Esophagus squamous epithelium (tissue), 4 donors: ENCODE measurements around the gene SIGLEC12.

ENCODE experiments used
- CTCF ChIP-seq, 6 experiments: fragments of 450-650 bp in 4 of 6; fragments of 200-600 bp in 2 of 6; sonication (generic) in 2 of 6; IDR thresholded peaks; one replicate each; pipeline ENCODE4 v1.5.1; 2016 to 2019; ENCODE audit warnings: antibody characterized with exemption in 6 of 6, mild to moderate bottlenecking in 4 of 6, moderate library complexity in 4 of 6
- POLR2A ChIP-seq, 4 donors: fragments of 450-650 bp; IDR thresholded peaks; one replicate each; pipeline ENCODE4 v1.6.1; 2017; ENCODE audit warnings: antibody characterized with exemption in 4 of 4, mild to moderate bottlenecking in 4 of 4, moderate library complexity in 3 of 4

- TF ChIP-seq POLR2A (IDR thresholded peaks at IDR 0.05): no peak
- TF ChIP-seq CTCF (IDR thresholded peaks at IDR 0.05): no peak
Measured at GRCh38 chr19:51529301-51529700, 27.7 kb upstream of the SIGLEC12 start.
